Measurements from ENCODE around the gene QSOX2. TPM values are rescaled to one million over a fixed set of nuclear protein-coding genes. Genes with fewer than 3 reads are reported as not detected.

QSOX2 gene
- total RNA-seq, 1 donor: 7.1 TPM

GRCh38 chr9:136211441-136212344 lies 33.9 kb downstream of the QSOX2 start:
- no peak for TF ChIP-seq CTCF (IDR thresholded peaks at IDR 0.05; ENCODE audit: insufficient read depth, low read length)
- DNase-seq (ENCODE audit: low read depth): no peak

GRCh38 chr9:136211006-136211405 lies 34.6 kb downstream of the QSOX2 start:
- no peak for TF ChIP-seq CTCF (IDR thresholded peaks at IDR 0.05; ENCODE audit: insufficient read depth, low read length)
- DNase-seq (ENCODE audit: low read depth): no peak
- no peak overlapping the region for H3K4me3 ChIP-seq (ENCODE audit: low read depth, low read length)

More at GRCh38 chr9:136211441-136212344, 33.9 kb downstream of the QSOX2 start:
- H3K4me3 ChIP-seq (ENCODE audit: low read depth, low read length): no peak overlapping the region

GRCh38 chr9:136210276-136210675 lies 35.3 kb downstream of the QSOX2 start:
- no peak for DNase-seq (ENCODE audit: low read depth)
- H3K4me3 ChIP-seq (ENCODE audit: low read depth, low read length): no peak overlapping the region
- no peak for TF ChIP-seq CTCF (IDR thresholded peaks at IDR 0.05; ENCODE audit: insufficient read depth, low read length)

- no peak for TF ChIP-seq CTCF (IDR thresholded peaks at IDR 0.05; ENCODE audit: insufficient read depth, low read length)
- DNase-seq (ENCODE audit: low read depth): no peak
- H3K4me3 ChIP-seq (ENCODE audit: low read depth, low read length): no peak overlapping the region
Measured at GRCh38 chr9:136209786-136210185, 35.8 kb downstream of the QSOX2 start.

GRCh38 chr9:136209232-136209631 lies 36.4 kb downstream of the QSOX2 start:
- no peak overlapping the region for H3K4me3 ChIP-seq (ENCODE audit: low read depth, low read length)
- no peak for TF ChIP-seq CTCF (IDR thresholded peaks at IDR 0.05; ENCODE audit: insufficient read depth, low read length)
- DNase-seq (ENCODE audit: low read depth): no peak

- H3K4me3 ChIP-seq (ENCODE audit: low read depth, low read length): no peak overlapping the region
- DNase-seq (ENCODE audit: low read depth): no peak
- no peak for TF ChIP-seq CTCF (IDR thresholded peaks at IDR 0.05; ENCODE audit: insufficient read depth, low read length)
Measured at GRCh38 chr9:136208675-136209074, 36.9 kb downstream of the QSOX2 start.
